22Rv1 (cell line): Measurements from ENCODE around the gene LGI4.

Source experiments
- ZFX ChIP-seq: fragments of 450-650 bp; IDR thresholded peaks from 2 replicates; pipeline ENCODE4 v1.6.1; 2017; ENCODE audit warnings: antibody characterized with exemption, borderline replicate concordance
- TF ChIP-seq, protein P1 (sequence below): fragments of 450-650 bp; IDR thresholded peaks from 2 replicates; pipeline ENCODE4 v1.5.1; 2017; ENCODE audit warnings: mild to moderate bottlenecking

DNA sequence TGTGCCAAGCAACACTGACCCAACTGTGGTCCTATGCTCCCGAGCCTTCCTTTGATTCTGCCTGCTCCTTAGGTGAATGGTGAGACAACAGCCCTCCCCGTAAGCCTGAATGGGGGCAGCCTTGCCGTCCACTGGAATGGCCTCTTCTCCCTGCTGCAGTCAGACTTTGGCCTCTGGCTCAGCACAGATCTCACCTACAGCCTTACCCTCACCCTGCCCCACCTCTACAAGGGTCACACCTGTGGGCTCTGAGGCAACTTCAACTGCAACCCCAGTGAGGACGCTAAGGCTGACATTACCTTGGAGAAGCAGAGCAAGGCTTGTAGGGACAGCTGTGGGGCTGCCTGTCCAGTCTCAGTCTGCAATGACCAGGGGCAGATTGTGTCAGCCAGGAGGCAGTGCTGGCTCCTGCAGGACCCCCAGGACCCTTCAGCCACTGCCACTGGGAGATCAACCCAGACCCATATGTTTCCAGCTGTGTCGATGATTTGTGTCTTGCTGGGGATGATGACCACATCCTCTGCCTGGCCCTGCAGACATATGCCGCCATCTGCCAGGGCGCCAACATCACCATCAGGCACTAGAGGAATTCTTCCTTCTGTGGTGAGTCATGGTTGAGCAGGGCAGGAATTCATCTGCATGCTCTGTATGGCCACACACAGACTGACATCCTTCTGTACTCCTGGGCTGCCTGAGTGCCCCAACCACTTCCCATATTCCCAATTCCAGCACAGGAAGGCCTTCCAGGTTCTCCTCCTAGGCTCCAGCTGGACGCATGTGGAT lies 46.5 kb downstream of the LGI4 start:
- TF ChIP-seq, protein P1, sequence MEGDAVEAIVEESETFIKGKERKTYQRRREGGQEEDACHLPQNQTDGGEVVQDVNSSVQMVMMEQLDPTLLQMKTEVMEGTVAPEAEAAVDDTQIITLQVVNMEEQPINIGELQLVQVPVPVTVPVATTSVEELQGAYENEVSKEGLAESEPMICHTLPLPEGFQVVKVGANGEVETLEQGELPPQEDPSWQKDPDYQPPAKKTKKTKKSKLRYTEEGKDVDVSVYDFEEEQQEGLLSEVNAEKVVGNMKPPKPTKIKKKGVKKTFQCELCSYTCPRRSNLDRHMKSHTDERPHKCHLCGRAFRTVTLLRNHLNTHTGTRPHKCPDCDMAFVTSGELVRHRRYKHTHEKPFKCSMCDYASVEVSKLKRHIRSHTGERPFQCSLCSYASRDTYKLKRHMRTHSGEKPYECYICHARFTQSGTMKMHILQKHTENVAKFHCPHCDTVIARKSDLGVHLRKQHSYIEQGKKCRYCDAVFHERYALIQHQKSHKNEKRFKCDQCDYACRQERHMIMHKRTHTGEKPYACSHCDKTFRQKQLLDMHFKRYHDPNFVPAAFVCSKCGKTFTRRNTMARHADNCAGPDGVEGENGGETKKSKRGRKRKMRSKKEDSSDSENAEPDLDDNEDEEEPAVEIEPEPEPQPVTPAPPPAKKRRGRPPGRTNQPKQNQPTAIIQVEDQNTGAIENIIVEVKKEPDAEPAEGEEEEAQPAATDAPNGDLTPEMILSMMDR, result no peak
- no peak for TF ChIP-seq ZFX
